Loucy (cell line): ENCODE measurements around the gene PPP1R12B.

ENCODE experiments used
- EZH2phosphoT487 ChIP-seq: fragments of 200-600 bp; IDR thresholded peaks from 2 replicates; pipeline ENCODE4 v1.6.1; 2018; ENCODE audit warnings: antibody characterized with exemption, mild to moderate bottlenecking, moderate library complexity, borderline replicate concordance
- TF ChIP-seq, protein P1 (sequence below): fragments of 200-600 bp; sonication (generic); conservative IDR thresholded peaks from 2 replicates; pipeline ENCODE4 v1.5.1; 2014; ENCODE audit warnings: mild to moderate bottlenecking, antibody characterized with exemption, low read length

DNA sequence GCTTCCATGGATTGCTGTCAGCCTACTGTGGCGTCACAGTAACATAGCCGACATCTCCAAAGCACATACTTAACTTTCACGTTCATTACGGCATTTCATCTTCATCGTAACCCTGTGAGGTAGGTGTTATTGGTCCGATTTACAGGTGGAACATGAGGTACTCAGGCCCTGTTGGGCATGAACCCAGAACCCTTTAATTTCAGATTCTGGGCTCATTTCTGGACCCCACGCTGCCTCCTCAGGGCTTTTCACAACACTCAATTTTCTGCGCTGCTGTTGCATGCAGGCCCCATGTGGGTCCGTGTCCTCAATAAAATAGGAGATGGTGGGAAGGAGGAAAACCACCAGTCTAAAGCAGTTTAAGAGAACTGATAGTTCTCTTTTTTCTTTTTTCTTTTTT is 46.3 kb upstream of the PPP1R12B start:
- TF ChIP-seq, protein P1, sequence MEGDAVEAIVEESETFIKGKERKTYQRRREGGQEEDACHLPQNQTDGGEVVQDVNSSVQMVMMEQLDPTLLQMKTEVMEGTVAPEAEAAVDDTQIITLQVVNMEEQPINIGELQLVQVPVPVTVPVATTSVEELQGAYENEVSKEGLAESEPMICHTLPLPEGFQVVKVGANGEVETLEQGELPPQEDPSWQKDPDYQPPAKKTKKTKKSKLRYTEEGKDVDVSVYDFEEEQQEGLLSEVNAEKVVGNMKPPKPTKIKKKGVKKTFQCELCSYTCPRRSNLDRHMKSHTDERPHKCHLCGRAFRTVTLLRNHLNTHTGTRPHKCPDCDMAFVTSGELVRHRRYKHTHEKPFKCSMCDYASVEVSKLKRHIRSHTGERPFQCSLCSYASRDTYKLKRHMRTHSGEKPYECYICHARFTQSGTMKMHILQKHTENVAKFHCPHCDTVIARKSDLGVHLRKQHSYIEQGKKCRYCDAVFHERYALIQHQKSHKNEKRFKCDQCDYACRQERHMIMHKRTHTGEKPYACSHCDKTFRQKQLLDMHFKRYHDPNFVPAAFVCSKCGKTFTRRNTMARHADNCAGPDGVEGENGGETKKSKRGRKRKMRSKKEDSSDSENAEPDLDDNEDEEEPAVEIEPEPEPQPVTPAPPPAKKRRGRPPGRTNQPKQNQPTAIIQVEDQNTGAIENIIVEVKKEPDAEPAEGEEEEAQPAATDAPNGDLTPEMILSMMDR: no peak
- TF ChIP-seq EZH2phosphoT487: no peak
